C4-2B (cell line): ENCODE data around the gene CERK.

Source experiments
- ZFX ChIP-seq: fragments of 450-650 bp; IDR thresholded peaks from 2 replicates; pipeline ENCODE4 v1.6.1; 2017
- TF ChIP-seq, protein P1 (sequence below): fragments of 450-650 bp; conservative IDR thresholded peaks from 2 replicates; pipeline ENCODE4 v1.5.1; 2017; ENCODE audit warnings: mild to moderate bottlenecking

DNA sequence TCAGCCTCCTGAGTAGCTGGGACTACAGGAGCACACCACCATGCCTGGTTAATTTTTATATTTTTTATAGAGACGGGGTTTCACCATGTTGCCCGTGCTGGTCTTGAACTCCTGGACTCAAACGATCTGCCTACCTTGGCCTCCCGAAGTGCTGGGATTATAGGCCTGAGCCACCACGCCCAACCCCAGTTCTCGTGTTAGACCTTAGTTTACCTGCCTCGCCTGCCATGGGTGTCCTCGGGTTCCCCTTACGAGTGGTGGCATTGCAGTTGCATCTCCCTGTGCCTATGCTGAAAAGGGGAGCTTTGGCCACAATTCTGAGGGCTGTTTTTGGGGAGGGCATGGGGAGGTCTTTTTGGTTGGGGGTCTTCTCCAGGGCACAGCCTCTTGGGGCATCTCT lies 43.2 kb upstream of the CERK start:
- TF ChIP-seq, protein P1, sequence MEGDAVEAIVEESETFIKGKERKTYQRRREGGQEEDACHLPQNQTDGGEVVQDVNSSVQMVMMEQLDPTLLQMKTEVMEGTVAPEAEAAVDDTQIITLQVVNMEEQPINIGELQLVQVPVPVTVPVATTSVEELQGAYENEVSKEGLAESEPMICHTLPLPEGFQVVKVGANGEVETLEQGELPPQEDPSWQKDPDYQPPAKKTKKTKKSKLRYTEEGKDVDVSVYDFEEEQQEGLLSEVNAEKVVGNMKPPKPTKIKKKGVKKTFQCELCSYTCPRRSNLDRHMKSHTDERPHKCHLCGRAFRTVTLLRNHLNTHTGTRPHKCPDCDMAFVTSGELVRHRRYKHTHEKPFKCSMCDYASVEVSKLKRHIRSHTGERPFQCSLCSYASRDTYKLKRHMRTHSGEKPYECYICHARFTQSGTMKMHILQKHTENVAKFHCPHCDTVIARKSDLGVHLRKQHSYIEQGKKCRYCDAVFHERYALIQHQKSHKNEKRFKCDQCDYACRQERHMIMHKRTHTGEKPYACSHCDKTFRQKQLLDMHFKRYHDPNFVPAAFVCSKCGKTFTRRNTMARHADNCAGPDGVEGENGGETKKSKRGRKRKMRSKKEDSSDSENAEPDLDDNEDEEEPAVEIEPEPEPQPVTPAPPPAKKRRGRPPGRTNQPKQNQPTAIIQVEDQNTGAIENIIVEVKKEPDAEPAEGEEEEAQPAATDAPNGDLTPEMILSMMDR = no peak
- TF ChIP-seq ZFX = no peak
